Islet precursor cell (in vitro differentiated cells): ENCODE measurements around the gene SERP2.

ENCODE experiments used
- DNase-seq: peaks from one replicate; pipeline ENCODE4 v3.0.0-alpha.2; 2018

SERP2 gene

GRCh38 chr13:44436589-44437337, 63.1 kb downstream of the SERP2 start:
- DNase-seq, result peak; percentile 99

GRCh38 chr13:44437356-44438233, 64.0 kb downstream of the SERP2 start:
- no peak for DNase-seq

GRCh38 chr13:44438234-44438579, 64.6 kb downstream of the SERP2 start:
- no peak for DNase-seq

GRCh38 chr13:44439452-44440024, 65.9 kb downstream of the SERP2 start:
- DNase-seq, result no peak

GRCh38 chr13:44440046-44440608, 66.5 kb downstream of the SERP2 start:
- no peak for DNase-seq
